ENCODE measurements around the gene CMKLR1. TPM values are rescaled to one million over a fixed set of nuclear protein-coding genes. Genes with fewer than 3 reads are reported as not detected.

CMKLR1 gene
- total and polyA plus RNA-seq, 10 of the 15 experiments (the other 5 are each of a cell fraction or from before 2014, with no cell fraction given), result 13.8 to 52.3 (median 26.2) TPM

DNA sequence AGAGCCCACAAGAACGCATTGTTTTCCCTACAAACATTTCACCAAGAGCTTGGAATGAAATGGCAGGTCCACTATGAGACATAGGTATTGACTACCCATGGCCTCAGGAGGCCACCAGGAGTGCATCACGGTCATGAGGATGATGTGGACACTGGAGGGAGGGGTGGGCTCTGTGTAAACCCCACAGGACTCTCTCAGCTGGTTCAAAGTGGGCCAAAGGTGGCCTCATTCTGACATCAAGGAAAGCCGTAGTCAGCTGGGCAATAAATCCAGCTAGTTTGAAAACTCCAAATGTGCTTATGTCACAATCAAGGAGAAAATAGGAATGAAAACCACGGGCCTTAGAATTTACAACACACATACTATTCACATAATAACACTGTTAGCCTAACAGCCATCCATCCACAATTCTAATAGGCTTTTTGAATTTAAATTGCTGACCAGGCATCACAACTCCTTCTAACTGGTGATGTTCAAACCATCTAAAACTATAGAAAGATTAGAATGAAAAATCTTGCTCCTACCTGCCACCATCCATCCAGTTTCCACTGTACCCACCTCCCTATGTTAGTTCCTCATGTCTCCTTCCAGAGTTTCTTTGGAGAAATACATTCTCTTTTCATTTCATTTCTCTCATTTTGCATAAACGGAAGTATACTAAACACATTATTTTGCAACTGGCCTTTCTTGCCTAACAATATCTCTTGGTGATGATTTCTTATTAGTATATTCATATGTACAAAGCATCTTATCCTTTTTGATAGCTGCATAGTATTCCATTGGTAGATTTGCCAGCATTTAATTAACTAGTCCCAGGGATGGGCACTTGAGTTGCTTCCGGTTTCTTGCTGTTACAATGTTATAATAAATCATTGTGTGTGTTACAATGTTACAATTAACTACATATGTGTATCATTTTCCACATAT lies 21.5 kb downstream of the CMKLR1 start:
- peak overlapping the region; percentile 85 for H3K4me2 ChIP-seq (ENCODE audit: control insufficient read depth, insufficient read depth)
- peaks cover 65% of the 10 kb centered on the region for H3K4me1 ChIP-seq (ENCODE audit: control insufficient read depth, insufficient read depth, low read length)
- CTCF ChIA-PET, result interaction anchor here (1.0 to 8.9 kb wide), 7 partner anchors 8 to 194 kb away, joined by 3 to 75 read pairs (median 4); no protein-coding TSS in a partner anchor
- in situ Hi-C loops (cut with MboI), result no loop called here
- POLR2A ChIA-PET, result interaction anchor here (0.9 to 4.0 kb wide), 7 partner anchors 8 to 19 kb away, joined by 3 to 35 read pairs (median 4); no protein-coding TSS in a partner anchor
- TF ChIP-seq ZNF592 (IDR thresholded peaks at IDR 0.05) (no peak), NFYB (IDR thresholded peaks at IDR 0.05; ENCODE audit: insufficient read depth, low read depth, low read length) (no peak), BRCA1 (IDR thresholded peaks at IDR 0.05; ENCODE audit: low read depth, low read length) (no peak), STAT1 (conservative IDR thresholded peaks at IDR 0.05) (no peak), POLR2AphosphoS5 (IDR thresholded peaks at IDR 0.05; ENCODE audit: low read length) (no peak)
- TF ChIP-seq, protein P1, sequence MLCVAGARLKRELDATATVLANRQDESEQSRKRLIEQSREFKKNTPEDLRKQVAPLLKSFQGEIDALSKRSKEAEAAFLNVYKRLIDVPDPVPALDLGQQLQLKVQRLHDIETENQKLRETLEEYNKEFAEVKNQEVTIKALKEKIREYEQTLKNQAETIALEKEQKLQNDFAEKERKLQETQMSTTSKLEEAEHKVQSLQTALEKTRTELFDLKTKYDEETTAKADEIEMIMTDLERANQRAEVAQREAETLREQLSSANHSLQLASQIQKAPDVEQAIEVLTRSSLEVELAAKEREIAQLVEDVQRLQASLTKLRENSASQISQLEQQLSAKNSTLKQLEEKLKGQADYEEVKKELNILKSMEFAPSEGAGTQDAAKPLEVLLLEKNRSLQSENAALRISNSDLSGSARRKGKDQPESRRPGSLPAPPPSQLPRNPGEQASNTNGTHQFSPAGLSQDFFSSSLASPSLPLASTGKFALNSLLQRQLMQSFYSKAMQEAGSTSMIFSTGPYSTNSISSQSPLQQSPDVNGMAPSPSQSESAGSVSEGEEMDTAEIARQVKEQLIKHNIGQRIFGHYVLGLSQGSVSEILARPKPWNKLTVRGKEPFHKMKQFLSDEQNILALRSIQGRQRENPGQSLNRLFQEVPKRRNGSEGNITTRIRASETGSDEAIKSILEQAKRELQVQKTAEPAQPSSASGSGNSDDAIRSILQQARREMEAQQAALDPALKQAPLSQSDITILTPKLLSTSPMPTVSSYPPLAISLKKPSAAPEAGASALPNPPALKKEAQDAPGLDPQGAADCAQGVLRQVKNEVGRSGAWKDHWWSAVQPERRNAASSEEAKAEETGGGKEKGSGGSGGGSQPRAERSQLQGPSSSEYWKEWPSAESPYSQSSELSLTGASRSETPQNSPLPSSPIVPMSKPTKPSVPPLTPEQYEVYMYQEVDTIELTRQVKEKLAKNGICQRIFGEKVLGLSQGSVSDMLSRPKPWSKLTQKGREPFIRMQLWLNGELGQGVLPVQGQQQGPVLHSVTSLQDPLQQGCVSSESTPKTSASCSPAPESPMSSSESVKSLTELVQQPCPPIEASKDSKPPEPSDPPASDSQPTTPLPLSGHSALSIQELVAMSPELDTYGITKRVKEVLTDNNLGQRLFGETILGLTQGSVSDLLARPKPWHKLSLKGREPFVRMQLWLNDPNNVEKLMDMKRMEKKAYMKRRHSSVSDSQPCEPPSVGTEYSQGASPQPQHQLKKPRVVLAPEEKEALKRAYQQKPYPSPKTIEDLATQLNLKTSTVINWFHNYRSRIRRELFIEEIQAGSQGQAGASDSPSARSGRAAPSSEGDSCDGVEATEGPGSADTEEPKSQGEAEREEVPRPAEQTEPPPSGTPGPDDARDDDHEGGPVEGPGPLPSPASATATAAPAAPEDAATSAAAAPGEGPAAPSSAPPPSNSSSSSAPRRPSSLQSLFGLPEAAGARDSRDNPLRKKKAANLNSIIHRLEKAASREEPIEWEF (IDR thresholded peaks at IDR 0.05; ENCODE audit: insufficient replicate concordance, low read depth, low read length), result no peak
- H3K9ac ChIP-seq (ENCODE audit: control insufficient read depth, insufficient read depth, low read length), result peak overlapping the region; percentile 87; the same call in 1 of the 2 replicates
- peaks cover 55% of the 10 kb centered on the region for H3K79me2 ChIP-seq (ENCODE audit: control insufficient read depth, insufficient read depth, low read length)
- H3K9me3 ChIP-seq (replicated peaks; ENCODE audit: control insufficient read depth, insufficient read depth, low read length), result peaks cover 1% of the 10 kb centered on the region; the same call in 2 of the 3 replicates
- no TSS peak for BruUV-seq (replicated peaks)
- H3K27me3 ChIP-seq (replicated peaks in 1 of 2; ENCODE audit: control insufficient read depth in 2 of 2, insufficient read depth in 2 of 2, low read length in 1 of 2), result no peaks in the 10 kb centered on the region
- DNase-seq (ENCODE audit: low read depth, low spot score) (no peak), FAIRE-seq (no peak), ATAC-seq (no peak)
- no peaks in the 10 kb centered on the region for H4K20me1 ChIP-seq (ENCODE audit: control insufficient read depth, insufficient read depth)
- peak overlapping the region; percentile 69; the same call in 1 of the 2 replicates for H3K4me3 ChIP-seq
- SMC1A ChIA-PET (ENCODE audit: uncharacterized antibody, unreplicated experiment), result interaction anchor here (1.0 to 19.0 kb wide), 10 partner anchors 8 to 140 kb away, joined by 3 to 185 read pairs (median 4); partner anchors contain the start of gene CMKLR1
- no peaks in the 10 kb centered on the region for H3K36me3 ChIP-seq (ENCODE audit: control insufficient read depth in 2 of 2, insufficient read depth in 2 of 2, low read length in 1 of 2)
- peak overlapping the region; percentile 89 for H3K27ac ChIP-seq (ENCODE audit: control insufficient read depth, insufficient read depth)
- RAD21 ChIA-PET (ENCODE audit: unreplicated experiment), result interaction anchor here (1.0 to 5.1 kb wide), 9 partner anchors 8 to 300 kb away, joined by 3 to 63 read pairs (median 6); no protein-coding TSS in a partner anchor
- intact Hi-C loops (cut with micrococcal nuclease; ENCODE audit: unreplicated experiment), result loop anchor here (1.0 to 2.0 kb wide), 2 partner anchors 18 to 139 kb away; no protein-coding TSS in a partner anchor
- 59% methylated on average over 6 of the region's 6 CpGs for WGBS (ENCODE audit: insufficient coverage, insufficient replicate concordance, low lambda C conversion rate, missing lambda C conversion rate)
- no peak overlapping the region for H2AFZ ChIP-seq (ENCODE audit: control insufficient read depth, low read depth, low read length)
